ENCODE data around the gene CCNL2. TPM values are rescaled to one million over a fixed set of nuclear protein-coding genes. Genes with fewer than 3 reads are reported as not detected.

CCNL2 gene
- total and polyA plus RNA-seq, 2 of the 13 experiments (the other 11 are each of a cell fraction or from before 2014, with no cell fraction given), result 105 to 340 TPM

- peak; percentile 78; the same call in 1 of the 2 replicates for TF ChIP-seq NRL (CRISPR knock-in tag; IDR thresholded peaks at IDR 0.05; ENCODE audit: borderline replicate concordance)
- TF ChIP-seq SP2 (CRISPR knock-in tag; IDR thresholded peaks at IDR 0.05), result peak; percentile 12; the same call in 1 of the 2 replicates
- TF ChIP-seq RBM22 (optimal IDR thresholded peaks at IDR 0.05; ENCODE audit: low read length), result no peak
- 0 out of 2 replicates have a peak, but pooled peaks have one; percentile 0 for TF ChIP-seq TFDP2 (CRISPR knock-in tag; IDR thresholded peaks at IDR 0.05)
- TF ChIP-seq PRDM4 (CRISPR knock-in tag; IDR thresholded peaks at IDR 0.05; ENCODE audit: borderline replicate concordance), result no peak
- TF ChIP-seq ISX (CRISPR knock-in tag; conservative IDR thresholded peaks at IDR 0.05), result 0 out of 2 replicates have a peak, but pooled peaks have one; percentile 18
- TF ChIP-seq ZNF547 (CRISPR knock-in tag; IDR thresholded peaks at IDR 0.05), result no peak; the same call in 1 of the 2 replicates
- TF ChIP-seq CAMTA2 (CRISPR knock-in tag; IDR thresholded peaks at IDR 0.05; ENCODE audit: borderline replicate concordance), result 0 out of 2 replicates have a peak, but pooled peaks have one; percentile 18
- 0 out of 2 replicates have a peak, but pooled peaks have one; percentile 24 for TF ChIP-seq ZNF275 (CRISPR knock-in tag; IDR thresholded peaks at IDR 0.05; ENCODE audit: borderline replicate concordance)
- TF ChIP-seq ZNF746 (CRISPR knock-in tag; IDR thresholded peaks at IDR 0.05), result peak; percentile 8; the same call in 1 of the 2 replicates
- no peak for TF ChIP-seq ZNF260 (CRISPR knock-in tag; IDR thresholded peaks at IDR 0.05; ENCODE audit: borderline replicate concordance, low read depth)
- peak; percentile 16 for TF ChIP-seq ZGPAT (CRISPR knock-in tag; IDR thresholded peaks at IDR 0.05)
- 0 out of 2 replicates have a peak, but pooled peaks have one; percentile 17 for TF ChIP-seq ZSCAN30 (CRISPR knock-in tag; IDR thresholded peaks at IDR 0.05)
- TF ChIP-seq FOXO4 (CRISPR knock-in tag; conservative IDR thresholded peaks at IDR 0.05), result 0 out of 2 replicates have a peak, but pooled peaks have one; percentile 52
- TF ChIP-seq NR2F1 (CRISPR knock-in tag; IDR thresholded peaks at IDR 0.05), result no peak
- peak; percentile 78 for TF ChIP-seq RBFOX2 (IDR thresholded peaks at IDR 0.05; ENCODE audit: low read depth, low read length)
- TF ChIP-seq ZNF878 (CRISPR knock-in tag; IDR thresholded peaks at IDR 0.05), result 0 out of 2 replicates have a peak, but pooled peaks have one; percentile 22
These were observed 33.3 kb upstream of the CCNL2 start (continued) for GRCh38 chr1:1432274-1432950.
